GM23338 (cell line): ENCODE data around the gene BECN2. TPM values are rescaled to one million over a fixed set of nuclear protein-coding genes. Genes with fewer than 3 reads are reported as not detected.

Source experiments
- ATAC-seq: fragments of 200-7000 bp; cut with Tn5 transposase; 3 replicates; pipeline ENCODE4 v1.9.1; 2020
- DNase-seq: peaks from one replicate; pipeline ENCODE4 v3.0.0-alpha.2; 2015; ENCODE audit warnings: low spot score
- H2AFZ ChIP-seq: fragments of 200-600 bp; sonication (generic); 2 replicates; pipeline ENCODE4 v1.8.0; 2016; ENCODE audit warnings: antibody characterized with exemption, mild to moderate bottlenecking, moderate library complexity
- H3F3A ChIP-seq: fragments of 200-600 bp; sonication (generic); replicated peaks from 2 replicates; pipeline ENCODE4 v1.8.0; 2017; ENCODE audit warnings: antibody characterized with exemption, mixed run types, low read depth
- H3K27ac ChIP-seq: fragments of 200-600 bp; sonication (generic); 2 replicates; pipeline ENCODE4 v1.6.1; 2016; ENCODE audit warnings: low read depth
- H3K27me3 ChIP-seq: fragments of 200-600 bp; sonication (generic); 2 replicates; pipeline ENCODE4 v1.8.0; 2016; ENCODE audit warnings: mild to moderate bottlenecking, mixed run types, moderate library complexity; ENCODE audit not compliant: insufficient read depth
- H3K36me3 ChIP-seq: fragments of 200-600 bp; sonication (generic); 2 replicates; pipeline ENCODE4 v1.8.0; 2016; ENCODE audit warnings: mild to moderate bottlenecking; ENCODE audit not compliant: insufficient read depth
- H3K4me1 ChIP-seq: fragments of 200-600 bp; sonication (generic); 2 replicates; pipeline ENCODE4 v1.8.0; 2016; ENCODE audit warnings: mild to moderate bottlenecking, moderate library complexity; ENCODE audit not compliant: insufficient read depth
- H3K4me2 ChIP-seq: fragments of 200-600 bp; sonication (generic); 2 replicates; pipeline ENCODE4 v1.7.1; 2017; ENCODE audit warnings: mixed run types
- H3K4me3 ChIP-seq: fragments of 200-600 bp; sonication (generic); 2 replicates; pipeline ENCODE4 v1.6.1; 2016; ENCODE audit warnings: mixed run types
- H3K79me2 ChIP-seq: fragments of 200-600 bp; sonication (generic); replicated peaks from 2 replicates; pipeline ENCODE4 v1.8.0; 2017; ENCODE audit warnings: mild to moderate bottlenecking; ENCODE audit not compliant: insufficient read depth
- H3K9me2 ChIP-seq: fragments of 200-600 bp; sonication (generic); 2 replicates; pipeline ENCODE4 v1.8.0; 2017; ENCODE audit not compliant: insufficient read depth
- H4K20me1 ChIP-seq: fragments of 200-600 bp; sonication (generic); replicated peaks from 2 replicates; pipeline ENCODE4 v1.8.0; 2017; ENCODE audit warnings: mild to moderate bottlenecking; ENCODE audit not compliant: insufficient read depth
- H3K27ac Mint-ChIP-seq: 2 replicates; pipeline ENCODE4 v1.8.0; 2020; ENCODE audit warnings: inconsistent platforms, mild to moderate bottlenecking, moderate library complexity, mixed read lengths
- H3K27me3 Mint-ChIP-seq: 3 replicates; pipeline ENCODE4 v1.8.0; 2022; ENCODE audit warnings: low read depth, mild to moderate bottlenecking, moderate library complexity, mixed read lengths, inconsistent platforms; ENCODE audit not compliant: insufficient read depth, poor library complexity
- H3K36me3 Mint-ChIP-seq: 3 replicates; pipeline ENCODE4 v1.8.0; 2021; ENCODE audit warnings: low read depth, mild to moderate bottlenecking, inconsistent platforms, moderate library complexity, mixed read lengths
- H3K4me1 Mint-ChIP-seq: 3 replicates; pipeline ENCODE4 v1.8.0; 2020; ENCODE audit warnings: mild to moderate bottlenecking, inconsistent platforms, mixed read lengths
- H3K4me3 Mint-ChIP-seq: 3 replicates; pipeline ENCODE4 v1.8.0; 2021; ENCODE audit warnings: moderate library complexity, mild to moderate bottlenecking, inconsistent platforms, mixed read lengths
- H3K9me3 Mint-ChIP-seq: 3 replicates; pipeline ENCODE4 v1.8.0; 2020; ENCODE audit warnings: moderate library complexity, mild to moderate bottlenecking, inconsistent platforms, mixed read lengths
- CTCF ChIP-seq, 2 experiments: fragments of 200-600 bp in 1 of 2; sonication (generic) in 1 of 2; conservative IDR thresholded peaks; 2 replicates each; pipeline versions ENCODE4 v1.5.1 to v1.6.1; 2016 to 2017; ENCODE audit warnings: antibody characterized with exemption in 2 of 2, low read depth in 2 of 2, mild to moderate bottlenecking in 2 of 2, moderate library complexity in 1 of 2
- EZH2 ChIP-seq: fragments of 200-600 bp; sonication (generic); IDR thresholded peaks from one replicate; pipeline ENCODE4 v1.8.0; 2017; ENCODE audit warnings: antibody characterized with exemption, mild to moderate bottlenecking, low read depth; ENCODE audit not compliant: unreplicated experiment
- EZH2phosphoT487 ChIP-seq: fragments of 200-600 bp; sonication (generic); IDR thresholded peaks from one replicate; pipeline ENCODE4 v1.8.1; 2018; ENCODE audit warnings: antibody characterized with exemption; ENCODE audit not compliant: unreplicated experiment
- JUNB ChIP-seq: IDR thresholded peaks from one replicate; pipeline ENCODE4 v1.6.1; 2016; ENCODE audit warnings: antibody characterized with exemption; ENCODE audit not compliant: unreplicated experiment
- NANOG ChIP-seq: IDR thresholded peaks from 2 replicates; pipeline ENCODE4 v1.6.1; 2016; ENCODE audit warnings: antibody characterized with exemption, borderline replicate concordance
- POLR2AphosphoS5 ChIP-seq: IDR thresholded peaks from 2 replicates; pipeline ENCODE4 v1.6.1; 2016; ENCODE audit warnings: antibody characterized with exemption, low read depth
- ZNF114 ChIP-seq: fragments of 250-450 bp; sonication (Bioruptor Pico); IDR thresholded peaks from 2 replicates; pipeline ENCODE4 v1.5.0; 2020; ENCODE audit warnings: mild to moderate bottlenecking, moderate library complexity
- ZNF331 ChIP-seq: fragments of 250-450 bp; sonication (Bioruptor Pico); IDR thresholded peaks from 2 replicates; pipeline ENCODE4 v1.5.0; 2020; ENCODE audit warnings: low read depth, mild to moderate bottlenecking, moderate library complexity
- polyA plus RNA-seq: library from polyadenylated mRNA; unstranded; fragments of >200 nt; fragmentation: Nextera tagmentation; extraction: Ambion mirVana; gene quantifications from 2 replicates; pipeline ENCODE4 v1.2.1, GENCODE V29; 2016
- total RNA-seq: library from RNA; depleted of rRNA; stranded (reverse); fragments of >200 nt; shearing (Covaris generic); gene quantifications from 2 replicates; pipeline ENCODE4 v1.2.3, GENCODE V29; 2014
- TF ChIP-seq, protein P1 (sequence below): IDR thresholded peaks from one replicate; pipeline ENCODE4 v1.6.1; 2018; ENCODE audit warnings: antibody characterized with exemption; ENCODE audit not compliant: unreplicated experiment
- TF ChIP-seq, protein P2 (sequence below): IDR thresholded peaks from 2 replicates; pipeline ENCODE4 v1.6.1; 2016; ENCODE audit warnings: antibody characterized with exemption
- TF ChIP-seq, protein P3 (sequence below): fragments of 250-450 bp; sonication (Bioruptor Pico); IDR thresholded peaks from 2 replicates; pipeline ENCODE4 v1.5.0; 2020; ENCODE audit warnings: mild to moderate bottlenecking, moderate library complexity

Gene BECN2
- total and polyA plus RNA-seq, 2 experiments from 2014 or later, result not detected

DNA sequence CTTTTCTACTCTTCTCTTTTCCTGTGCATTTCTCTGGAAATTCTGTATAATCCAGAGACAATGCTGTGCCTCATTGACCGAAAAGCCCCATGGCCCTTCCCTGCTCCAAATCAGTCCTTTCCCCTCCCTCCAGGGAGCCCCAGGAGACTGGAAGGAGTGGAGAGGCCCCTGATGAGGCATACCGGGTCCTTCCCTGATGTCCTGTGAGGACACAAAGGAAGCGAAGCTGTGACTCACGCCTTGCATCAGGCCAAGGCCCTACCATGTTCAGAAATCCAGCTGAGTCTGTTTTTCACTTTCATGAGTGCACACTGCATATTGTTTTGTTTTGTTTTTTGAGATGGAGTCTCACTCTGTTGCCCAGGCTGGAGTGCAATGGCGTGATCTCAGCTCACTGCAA, 38.7 kb upstream of the BECN2 start (continued):
- TF ChIP-seq CTCF (conservative IDR thresholded peaks at IDR 0.05; ENCODE audit: low read depth in 2 of 2) (no peak), ZNF114 (CRISPR knock-in tag) (no peak)

GRCh38 chr1:241924080-241924808, 33.3 kb upstream of the BECN2 start:
- Histone ChIP-seq H3K4me1 (no peaks in the 10 kb centered on the region), H3F3A (no peaks in the 10 kb centered on the region), H4K20me1 (no peaks in the 10 kb centered on the region), H3K4me3 (no peak overlapping the region), H3K9me2 (0 out of 2 replicates have a peak, but pooled peaks cover 2% of the 10 kb centered on the region), H3K79me2 (no peaks in the 10 kb centered on the region), H3K27me3 (no peaks in the 10 kb centered on the region), H3K36me3 (no peaks in the 10 kb centered on the region), H3K4me2 (no peak overlapping the region), H2AFZ (no peak overlapping the region), H3K27ac (no peak overlapping the region)
- ATAC-seq (no peak), DNase-seq (no peak)
- H3K27ac Mint-ChIP-seq, result no peak overlapping the region
- peaks cover 6% of the 10 kb centered on the region for H3K27me3 Mint-ChIP-seq
- no peak overlapping the region for H3K4me3 Mint-ChIP-seq
- no peaks in the 10 kb centered on the region for H3K9me3 Mint-ChIP-seq
- H3K4me1 Mint-ChIP-seq, result peaks cover 4% of the 10 kb centered on the region; the same call in 2 of the 3 replicates
- H3K36me3 Mint-ChIP-seq, result no peaks in the 10 kb centered on the region
- TF ChIP-seq ZNF331 (CRISPR knock-in tag) (no peak), NANOG (no peak), JUNB (no peak), POLR2AphosphoS5 (no peak), ZNF114 (CRISPR knock-in tag) (no peak), EZH2phosphoT487 (no peak), EZH2 (no peak)
- TF ChIP-seq, protein P1, sequence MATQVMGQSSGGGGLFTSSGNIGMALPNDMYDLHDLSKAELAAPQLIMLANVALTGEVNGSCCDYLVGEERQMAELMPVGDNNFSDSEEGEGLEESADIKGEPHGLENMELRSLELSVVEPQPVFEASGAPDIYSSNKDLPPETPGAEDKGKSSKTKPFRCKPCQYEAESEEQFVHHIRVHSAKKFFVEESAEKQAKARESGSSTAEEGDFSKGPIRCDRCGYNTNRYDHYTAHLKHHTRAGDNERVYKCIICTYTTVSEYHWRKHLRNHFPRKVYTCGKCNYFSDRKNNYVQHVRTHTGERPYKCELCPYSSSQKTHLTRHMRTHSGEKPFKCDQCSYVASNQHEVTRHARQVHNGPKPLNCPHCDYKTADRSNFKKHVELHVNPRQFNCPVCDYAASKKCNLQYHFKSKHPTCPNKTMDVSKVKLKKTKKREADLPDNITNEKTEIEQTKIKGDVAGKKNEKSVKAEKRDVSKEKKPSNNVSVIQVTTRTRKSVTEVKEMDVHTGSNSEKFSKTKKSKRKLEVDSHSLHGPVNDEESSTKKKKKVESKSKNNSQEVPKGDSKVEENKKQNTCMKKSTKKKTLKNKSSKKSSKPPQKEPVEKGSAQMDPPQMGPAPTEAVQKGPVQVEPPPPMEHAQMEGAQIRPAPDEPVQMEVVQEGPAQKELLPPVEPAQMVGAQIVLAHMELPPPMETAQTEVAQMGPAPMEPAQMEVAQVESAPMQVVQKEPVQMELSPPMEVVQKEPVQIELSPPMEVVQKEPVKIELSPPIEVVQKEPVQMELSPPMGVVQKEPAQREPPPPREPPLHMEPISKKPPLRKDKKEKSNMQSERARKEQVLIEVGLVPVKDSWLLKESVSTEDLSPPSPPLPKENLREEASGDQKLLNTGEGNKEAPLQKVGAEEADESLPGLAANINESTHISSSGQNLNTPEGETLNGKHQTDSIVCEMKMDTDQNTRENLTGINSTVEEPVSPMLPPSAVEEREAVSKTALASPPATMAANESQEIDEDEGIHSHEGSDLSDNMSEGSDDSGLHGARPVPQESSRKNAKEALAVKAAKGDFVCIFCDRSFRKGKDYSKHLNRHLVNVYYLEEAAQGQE, result no peak
- TF ChIP-seq, protein P2, sequence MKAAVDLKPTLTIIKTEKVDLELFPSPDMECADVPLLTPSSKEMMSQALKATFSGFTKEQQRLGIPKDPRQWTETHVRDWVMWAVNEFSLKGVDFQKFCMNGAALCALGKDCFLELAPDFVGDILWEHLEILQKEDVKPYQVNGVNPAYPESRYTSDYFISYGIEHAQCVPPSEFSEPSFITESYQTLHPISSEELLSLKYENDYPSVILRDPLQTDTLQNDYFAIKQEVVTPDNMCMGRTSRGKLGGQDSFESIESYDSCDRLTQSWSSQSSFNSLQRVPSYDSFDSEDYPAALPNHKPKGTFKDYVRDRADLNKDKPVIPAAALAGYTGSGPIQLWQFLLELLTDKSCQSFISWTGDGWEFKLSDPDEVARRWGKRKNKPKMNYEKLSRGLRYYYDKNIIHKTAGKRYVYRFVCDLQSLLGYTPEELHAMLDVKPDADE, result no peak
- TF ChIP-seq, protein P3, sequence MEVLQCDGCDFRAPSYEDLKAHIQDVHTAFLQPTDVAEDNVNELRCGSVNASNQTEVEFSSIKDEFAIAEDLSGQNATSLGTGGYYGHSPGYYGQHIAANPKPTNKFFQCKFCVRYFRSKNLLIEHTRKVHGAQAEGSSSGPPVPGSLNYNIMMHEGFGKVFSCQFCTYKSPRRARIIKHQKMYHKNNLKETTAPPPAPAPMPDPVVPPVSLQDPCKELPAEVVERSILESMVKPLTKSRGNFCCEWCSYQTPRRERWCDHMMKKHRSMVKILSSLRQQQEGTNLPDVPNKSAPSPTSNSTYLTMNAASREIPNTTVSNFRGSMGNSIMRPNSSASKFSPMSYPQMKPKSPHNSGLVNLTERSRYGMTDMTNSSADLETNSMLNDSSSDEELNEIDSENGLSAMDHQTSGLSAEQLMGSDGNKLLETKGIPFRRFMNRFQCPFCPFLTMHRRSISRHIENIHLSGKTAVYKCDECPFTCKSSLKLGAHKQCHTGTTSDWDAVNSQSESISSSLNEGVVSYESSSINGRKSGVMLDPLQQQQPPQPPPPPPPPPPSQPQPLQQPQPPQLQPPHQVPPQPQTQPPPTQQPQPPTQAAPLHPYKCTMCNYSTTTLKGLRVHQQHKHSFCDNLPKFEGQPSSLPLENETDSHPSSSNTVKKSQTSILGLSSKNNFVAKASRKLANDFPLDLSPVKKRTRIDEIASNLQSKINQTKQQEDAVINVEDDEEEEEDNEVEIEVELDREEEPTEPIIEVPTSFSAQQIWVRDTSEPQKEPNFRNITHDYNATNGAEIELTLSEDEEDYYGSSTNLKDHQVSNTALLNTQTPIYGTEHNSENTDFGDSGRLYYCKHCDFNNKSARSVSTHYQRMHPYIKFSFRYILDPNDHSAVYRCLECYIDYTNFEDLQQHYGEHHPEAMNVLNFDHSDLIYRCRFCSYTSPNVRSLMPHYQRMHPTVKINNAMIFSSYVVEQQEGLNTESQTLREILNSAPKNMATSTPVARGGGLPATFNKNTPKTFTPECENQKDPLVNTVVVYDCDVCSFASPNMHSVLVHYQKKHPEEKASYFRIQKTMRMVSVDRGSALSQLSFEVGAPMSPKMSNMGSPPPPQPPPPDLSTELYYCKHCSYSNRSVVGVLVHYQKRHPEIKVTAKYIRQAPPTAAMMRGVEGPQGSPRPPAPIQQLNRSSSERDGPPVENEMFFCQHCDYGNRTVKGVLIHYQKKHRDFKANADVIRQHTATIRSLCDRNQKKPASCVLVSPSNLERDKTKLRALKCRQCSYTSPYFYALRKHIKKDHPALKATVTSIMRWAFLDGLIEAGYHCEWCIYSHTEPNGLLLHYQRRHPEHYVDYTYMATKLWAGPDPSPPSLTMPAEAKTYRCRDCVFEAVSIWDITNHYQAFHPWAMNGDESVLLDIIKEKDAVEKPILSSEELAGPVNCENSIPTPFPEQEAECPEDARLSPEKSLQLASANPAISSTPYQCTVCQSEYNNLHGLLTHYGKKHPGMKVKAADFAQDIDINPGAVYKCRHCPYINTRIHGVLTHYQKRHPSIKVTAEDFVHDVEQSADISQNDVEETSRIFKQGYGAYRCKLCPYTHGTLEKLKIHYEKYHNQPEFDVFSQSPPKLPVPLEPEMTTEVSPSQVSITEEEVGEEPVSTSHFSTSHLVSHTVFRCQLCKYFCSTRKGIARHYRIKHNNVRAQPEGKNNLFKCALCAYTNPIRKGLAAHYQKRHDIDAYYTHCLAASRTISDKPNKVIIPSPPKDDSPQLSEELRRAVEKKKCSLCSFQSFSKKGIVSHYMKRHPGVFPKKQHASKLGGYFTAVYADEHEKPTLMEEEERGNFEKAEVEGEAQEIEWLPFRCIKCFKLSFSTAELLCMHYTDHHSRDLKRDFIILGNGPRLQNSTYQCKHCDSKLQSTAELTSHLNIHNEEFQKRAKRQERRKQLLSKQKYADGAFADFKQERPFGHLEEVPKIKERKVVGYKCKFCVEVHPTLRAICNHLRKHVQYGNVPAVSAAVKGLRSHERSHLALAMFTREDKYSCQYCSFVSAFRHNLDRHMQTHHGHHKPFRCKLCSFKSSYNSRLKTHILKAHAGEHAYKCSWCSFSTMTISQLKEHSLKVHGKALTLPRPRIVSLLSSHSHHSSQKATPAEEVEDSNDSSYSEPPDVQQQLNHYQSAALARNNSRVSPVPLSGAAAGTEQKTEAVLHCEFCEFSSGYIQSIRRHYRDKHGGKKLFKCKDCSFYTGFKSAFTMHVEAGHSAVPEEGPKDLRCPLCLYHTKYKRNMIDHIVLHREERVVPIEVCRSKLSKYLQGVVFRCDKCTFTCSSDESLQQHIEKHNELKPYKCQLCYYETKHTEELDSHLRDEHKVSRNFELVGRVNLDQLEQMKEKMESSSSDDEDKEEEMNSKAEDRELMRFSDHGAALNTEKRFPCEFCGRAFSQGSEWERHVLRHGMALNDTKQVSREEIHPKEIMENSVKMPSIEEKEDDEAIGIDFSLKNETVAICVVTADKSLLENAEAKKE (CRISPR knock-in tag), result no peak
